HG03565 (cell line): ENCODE results near the gene ERBIN.
A peak's percentile ranks its signal among the peaks of the same experiment; 100 is the strongest.
"Not testable (repeated sequence)": the region's sequence is repeated elsewhere in the genome, so short reads cannot be mapped to it uniquely, and the experiment has no call there.

ENCODE experiments used
- ATAC-seq: cut with Tn5 transposase; IDR thresholded peaks from one replicate; pipeline ENCODE4 v1.9.1; 2021; ENCODE audit warnings: mild to moderate bottlenecking, moderate library complexity; ENCODE audit not compliant: unreplicated experiment

ERBIN gene

GRCh38 chr5:65926276-65926783, at the start of gene ERBIN:
TSS of gene ERBIN (plus strand) at chr5:65926575. CDS start at chr5:65992719, 66,144 bp downstream.
- peak; percentile 8 for ATAC-seq

GRCh38 chr5:65876970-65877369, 49.4 kb upstream of the ERBIN start:
- no peak for ATAC-seq

- ATAC-seq: not testable (repeated sequence)
Observed at GRCh38 chr5:65879668-65880256, 46.6 kb upstream of the ERBIN start.

GRCh38 chr5:65880496-65881072, 45.8 kb upstream of the ERBIN start:
- no peak for ATAC-seq

- no peak for ATAC-seq
Observed at GRCh38 chr5:65882278-65882677, 44.1 kb upstream of the ERBIN start.

- ATAC-seq: no peak
Observed at GRCh38 chr5:65883461-65883860, 42.9 kb upstream of the ERBIN start.

GRCh38 chr5:65886387-65886786, 40.0 kb upstream of the ERBIN start:
- no peak for ATAC-seq

- not testable (repeated sequence) for ATAC-seq
Observed at GRCh38 chr5:65892024-65892423, 34.4 kb upstream of the ERBIN start.

- no peak for ATAC-seq
Observed at GRCh38 chr5:65892801-65893200, 33.6 kb upstream of the ERBIN start.

- no peak for ATAC-seq
Observed at GRCh38 chr5:65893749-65894430, 32.5 kb upstream of the ERBIN start.

- no peak for ATAC-seq
Observed at GRCh38 chr5:65895891-65896290, 30.5 kb upstream of the ERBIN start.

GRCh38 chr5:65900746-65901145, 25.6 kb upstream of the ERBIN start:
- ATAC-seq: no peak

- ATAC-seq: no peak
Observed at GRCh38 chr5:65902104-65902503, 24.3 kb upstream of the ERBIN start.

GRCh38 chr5:65903581-65903980, 22.8 kb upstream of the ERBIN start:
- no peak for ATAC-seq

GRCh38 chr5:65906256-65906655, 20.1 kb upstream of the ERBIN start:
- ATAC-seq: no peak

GRCh38 chr5:65907135-65907534, 19.2 kb upstream of the ERBIN start:
- ATAC-seq: no peak

- no peak for ATAC-seq
Observed at GRCh38 chr5:65910711-65911110, 15.7 kb upstream of the ERBIN start.

- no peak for ATAC-seq
Observed at GRCh38 chr5:65912311-65912710, 14.1 kb upstream of the ERBIN start.

GRCh38 chr5:65913519-65913918, 12.9 kb upstream of the ERBIN start:
- no peak for ATAC-seq

GRCh38 chr5:65914641-65915196, 11.7 kb upstream of the ERBIN start:
- ATAC-seq: no peak

- not testable (repeated sequence) for ATAC-seq
Observed at GRCh38 chr5:65915661-65916060, 10.7 kb upstream of the ERBIN start.

- no peak for ATAC-seq
Observed at GRCh38 chr5:65916066-65916465, 10.3 kb upstream of the ERBIN start.
